Measurements from ENCODE around the gene RNF138.
A peak's percentile ranks its signal among the peaks of the same experiment; 100 is the strongest.
"Not testable (repeated sequence)": the region's sequence is repeated elsewhere in the genome, so short reads cannot be mapped to it uniquely, and the experiment has no call there.

Gene RNF138

GRCh38 chr18:32095900-32096229 is 4.2 kb downstream of the RNF138 start:
- DNase-seq (ENCODE audit: low spot score): no peak

GRCh38 chr18:32096946-32097345 is 5.3 kb downstream of the RNF138 start:
- DNase-seq (ENCODE audit: low spot score): no peak

- DNase-seq (ENCODE audit: low spot score): no peak
These were observed 12.8 kb downstream of the RNF138 start for GRCh38 chr18:32104516-32104915.

- no peak for DNase-seq (ENCODE audit: low spot score)
These were observed 18.3 kb downstream of the RNF138 start for GRCh38 chr18:32110005-32110404.

GRCh38 chr18:32111706-32112105 is 20.0 kb downstream of the RNF138 start:
- no peak for DNase-seq (ENCODE audit: low spot score)

- no peak for DNase-seq (ENCODE audit: low spot score)
These were observed 21.2 kb downstream of the RNF138 start for GRCh38 chr18:32112826-32113225.

GRCh38 chr18:32114293-32114942 is 22.7 kb downstream of the RNF138 start:
- DNase-seq (ENCODE audit: low spot score): no peak

GRCh38 chr18:32122039-32122438 is 30.4 kb downstream of the RNF138 start:
- no peak for DNase-seq (ENCODE audit: low spot score)

- DNase-seq (ENCODE audit: low spot score): no peak
These were observed 34.9 kb downstream of the RNF138 start for GRCh38 chr18:32126538-32126937.

GRCh38 chr18:32135625-32136024 is 44.0 kb downstream of the RNF138 start:
- DNase-seq (ENCODE audit: low spot score): no peak

GRCh38 chr18:32138332-32138982 is 46.8 kb downstream of the RNF138 start:
- DNase-seq (ENCODE audit: low spot score): no peak

GRCh38 chr18:32139835-32140283 is 48.2 kb downstream of the RNF138 start:
- no peak for DNase-seq (ENCODE audit: low spot score)

GRCh38 chr18:32148185-32148870 is 56.7 kb downstream of the RNF138 start:
- DNase-seq (ENCODE audit: low spot score): no peak

- no peak for DNase-seq (ENCODE audit: low spot score)
These were observed 61.2 kb downstream of the RNF138 start for GRCh38 chr18:32152705-32153448.

- DNase-seq (ENCODE audit: low spot score): no peak
These were observed 65.2 kb downstream of the RNF138 start for GRCh38 chr18:32156855-32157254.

GRCh38 chr18:32157580-32157979 is 65.9 kb downstream of the RNF138 start:
- DNase-seq (ENCODE audit: low spot score): no peak

- peak; percentile 60 for DNase-seq (ENCODE audit: low spot score)
These were observed 66.5 kb downstream of the RNF138 start for GRCh38 chr18:32158108-32158624.

GRCh38 chr18:32158631-32159030 is 67.0 kb downstream of the RNF138 start:
- DNase-seq (ENCODE audit: low spot score): not testable (repeated sequence)

GRCh38 chr18:32160547-32160946 is 68.9 kb downstream of the RNF138 start:
- DNase-seq (ENCODE audit: low spot score): no peak

- DNase-seq (ENCODE audit: low spot score): no peak
These were observed 76.5 kb downstream of the RNF138 start for GRCh38 chr18:32167980-32168730.

GRCh38 chr18:32173654-32174053 is 82.0 kb downstream of the RNF138 start:
- no peak for DNase-seq (ENCODE audit: low spot score)

- DNase-seq (ENCODE audit: low spot score): no peak
These were observed 83.0 kb downstream of the RNF138 start for GRCh38 chr18:32174719-32175118.

Measured in hematopoietic multipotent progenitor cell treated with erythropoietin and hydrocortisone succinate and interleukin-3 and kit ligand, for 17 days (in vitro differentiated cells).